ENCODE measurements around the gene AUTS2. TPM values are rescaled to one million over a fixed set of nuclear protein-coding genes. Genes with fewer than 3 reads are reported as not detected.

Gene AUTS2
- total and polyA plus RNA-seq, 2 experiments from 2014 or later = 3.0 to 4.4 TPM

DNA sequence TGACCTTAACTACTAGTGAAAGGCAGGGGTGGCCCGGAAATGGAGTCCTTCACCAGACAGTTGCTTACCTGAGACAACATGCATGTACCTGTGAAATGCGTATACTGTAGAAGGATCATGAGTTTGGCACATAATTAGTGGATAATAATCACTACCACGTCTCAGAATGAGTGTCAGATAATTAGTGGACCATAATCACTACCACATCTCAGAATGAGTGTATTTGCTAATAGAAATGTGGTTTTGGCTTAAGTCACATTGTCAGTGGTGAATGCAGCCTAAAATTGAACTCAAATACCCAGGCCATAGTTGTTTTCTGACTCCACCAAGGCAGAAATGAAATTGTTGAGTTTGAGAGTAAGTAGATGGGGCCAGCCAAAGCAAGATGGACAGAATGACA, 1065.4 kb downstream of the AUTS2 start:
- Histone ChIP-seq H3K4me2 (ENCODE audit: unreplicated experiment) (no peak overlapping the region), H3K4me3 (no peak overlapping the region), H3K79me2 (ENCODE audit: insufficient read depth) (no peaks in the 10 kb centered on the region), H3K36me3 (ENCODE audit: low read depth) (no peaks in the 10 kb centered on the region), H3K27me3 (replicated peaks; ENCODE audit: insufficient read depth) (no peaks in the 10 kb centered on the region), H3K27ac (no peak overlapping the region), H3K9me2 (ENCODE audit: insufficient read depth) (no peaks in the 10 kb centered on the region), H3K9me3 (ENCODE audit: low read depth) (no peaks in the 10 kb centered on the region), H4K20me1 (ENCODE audit: insufficient read depth) (no peaks in the 10 kb centered on the region), H2AFZ (no peak overlapping the region), H3K9ac (no peak overlapping the region), H3K4me1 (ENCODE audit: insufficient read depth) (no peaks in the 10 kb centered on the region), H3F3A (ENCODE audit: insufficient read depth) (no peaks in the 10 kb centered on the region)
- in situ Hi-C loops (cut with MboI) = no loop called here
- no peak for DNase-seq
- 47 to 48% methylated on average over 3 of the region's 3 CpGs for WGBS, 2 experiments (ENCODE audit: low coverage in 1 of 2, low lambda C conversion rate in 2 of 2, missing lambda C conversion rate in 2 of 2)
- no peak for TF ChIP-seq EZH2phosphoT487 (IDR thresholded peaks at IDR 0.05; ENCODE audit: insufficient read depth, low read depth)
- TF ChIP-seq EZH2 (IDR thresholded peaks at IDR 0.05; ENCODE audit: insufficient read depth, poor library complexity, severe bottlenecking) = no peak

DNA sequence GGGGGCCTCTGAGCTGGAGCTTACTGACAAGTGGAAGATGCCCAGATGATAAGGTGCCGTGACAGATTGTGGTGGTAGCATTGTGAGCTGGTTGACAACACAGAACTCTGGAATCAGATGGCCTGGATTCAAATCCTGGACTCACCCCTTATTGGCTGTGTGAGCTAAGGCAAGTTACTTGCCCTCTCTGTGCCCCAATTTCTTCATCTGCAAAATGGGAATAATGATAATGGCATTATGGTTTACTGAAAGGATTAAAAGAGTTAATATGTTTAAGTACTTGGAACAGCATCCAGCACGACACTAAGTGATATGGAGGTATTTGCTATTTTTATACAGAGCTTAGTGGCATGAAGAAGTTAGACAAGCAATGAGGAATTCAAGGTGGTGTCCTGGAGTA, 1067.7 kb downstream of the AUTS2 start:
- Histone ChIP-seq H3K4me3 (no peak overlapping the region), H3K9me2 (ENCODE audit: insufficient read depth) (no peaks in the 10 kb centered on the region), H4K20me1 (ENCODE audit: insufficient read depth) (no peaks in the 10 kb centered on the region), H3K27ac (no peak overlapping the region), H3F3A (ENCODE audit: insufficient read depth) (no peaks in the 10 kb centered on the region), H3K36me3 (ENCODE audit: low read depth) (no peaks in the 10 kb centered on the region), H3K27me3 (replicated peaks; ENCODE audit: insufficient read depth) (no peaks in the 10 kb centered on the region), H2AFZ (no peak overlapping the region), H3K4me1 (ENCODE audit: insufficient read depth) (no peaks in the 10 kb centered on the region), H3K79me2 (ENCODE audit: insufficient read depth) (no peaks in the 10 kb centered on the region), H3K9ac (no peak overlapping the region), H3K9me3 (ENCODE audit: low read depth) (no peaks in the 10 kb centered on the region), H3K4me2 (ENCODE audit: unreplicated experiment) (no peak overlapping the region)
- in situ Hi-C loops (cut with MboI) = no loop called here
- no peak for TF ChIP-seq EZH2 (IDR thresholded peaks at IDR 0.05; ENCODE audit: insufficient read depth, poor library complexity, severe bottlenecking)
- TF ChIP-seq EZH2phosphoT487 (IDR thresholded peaks at IDR 0.05; ENCODE audit: insufficient read depth, low read depth) = no peak
- DNase-seq = no peak
- WGBS, 2 experiments (ENCODE audit: low coverage in 1 of 2, low lambda C conversion rate in 2 of 2, missing lambda C conversion rate in 2 of 2) = 78 to 88% methylated on average over 2 of the region's 2 CpGs

DNA sequence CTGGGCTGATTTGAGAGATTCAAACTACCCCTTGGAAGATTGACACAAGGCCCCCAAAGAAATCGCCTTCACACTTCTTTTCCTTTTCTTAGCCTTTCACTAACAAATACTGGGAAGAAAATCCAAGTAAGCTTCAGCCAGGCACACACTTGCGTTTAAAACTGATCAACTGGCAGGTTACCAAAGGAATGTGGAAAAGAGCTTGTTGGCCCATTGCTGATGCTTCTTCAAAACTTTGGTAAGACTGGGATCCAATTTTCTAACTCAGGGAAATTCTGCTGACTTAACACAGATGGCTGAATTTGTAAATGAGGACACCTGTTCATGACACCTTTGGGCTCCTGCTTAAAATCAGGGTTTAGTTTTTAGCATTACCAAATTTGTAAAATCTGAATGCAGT, 1069.1 kb downstream of the AUTS2 start:
- Histone ChIP-seq H3K4me2 (ENCODE audit: unreplicated experiment) (no peak overlapping the region), H3K4me3 (no peak overlapping the region), H3K9me3 (ENCODE audit: low read depth) (no peaks in the 10 kb centered on the region), H3K27ac (no peak overlapping the region), H3K4me1 (ENCODE audit: insufficient read depth) (no peaks in the 10 kb centered on the region), H2AFZ (no peak overlapping the region), H3F3A (ENCODE audit: insufficient read depth) (no peaks in the 10 kb centered on the region), H3K27me3 (replicated peaks; ENCODE audit: insufficient read depth) (no peaks in the 10 kb centered on the region), H3K9me2 (ENCODE audit: insufficient read depth) (no peaks in the 10 kb centered on the region), H3K79me2 (ENCODE audit: insufficient read depth) (no peaks in the 10 kb centered on the region), H3K9ac (no peak overlapping the region), H4K20me1 (ENCODE audit: insufficient read depth) (no peaks in the 10 kb centered on the region), H3K36me3 (ENCODE audit: low read depth) (no peaks in the 10 kb centered on the region)
- in situ Hi-C loops (cut with MboI) = no loop called here
- WGBS, 2 experiments (ENCODE audit: low coverage in 1 of 2, low lambda C conversion rate in 2 of 2, missing lambda C conversion rate in 2 of 2) = 85 to 94% methylated on average over 2 of the region's 2 CpGs
- TF ChIP-seq EZH2phosphoT487 (IDR thresholded peaks at IDR 0.05; ENCODE audit: insufficient read depth, low read depth) = no peak
- no peak for TF ChIP-seq EZH2 (IDR thresholded peaks at IDR 0.05; ENCODE audit: insufficient read depth, poor library complexity, severe bottlenecking)
- no peak for DNase-seq

DNA sequence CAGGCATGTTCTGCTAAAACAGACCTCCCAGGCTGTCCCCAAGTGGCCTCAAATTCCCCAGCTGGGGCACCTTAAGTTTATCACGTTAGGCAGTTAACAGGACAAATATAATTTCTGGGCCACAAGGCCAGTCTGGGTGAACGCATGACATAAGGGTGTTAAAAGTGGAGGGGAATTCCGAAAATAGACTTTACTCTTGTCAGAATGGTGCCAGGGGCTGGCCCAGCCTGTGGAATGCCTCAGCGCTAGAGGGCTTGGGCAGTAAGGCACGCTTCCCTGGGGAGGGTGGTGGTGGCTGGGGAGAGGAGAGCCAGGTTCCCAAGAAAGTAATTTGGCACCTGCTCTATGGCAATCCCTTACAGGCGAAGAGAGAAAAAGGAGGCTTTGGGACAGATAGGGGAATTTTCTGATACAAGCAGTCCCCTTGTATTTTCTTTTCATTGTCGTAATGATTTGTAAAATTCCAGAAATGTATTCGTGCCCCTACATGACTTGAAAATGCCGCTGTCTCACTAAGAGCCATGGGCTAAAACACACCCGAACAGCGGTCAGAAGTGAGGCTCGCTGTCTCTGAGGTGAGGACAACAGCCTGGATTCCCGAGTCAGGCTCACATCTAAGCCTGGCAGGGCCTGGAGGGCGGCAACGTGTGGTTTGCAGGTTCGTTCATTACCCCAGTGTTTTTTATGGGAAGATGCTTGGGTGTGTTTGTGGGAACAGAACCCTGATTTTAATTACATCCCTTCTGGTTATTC, 1070.5 kb downstream of the AUTS2 start:
- DNase-seq = no peak
- Histone ChIP-seq H3K9me3 (ENCODE audit: low read depth) (no peaks in the 10 kb centered on the region), H3K27ac (no peak overlapping the region), H3K9ac (no peak overlapping the region), H3K79me2 (ENCODE audit: insufficient read depth) (no peaks in the 10 kb centered on the region), H3K4me1 (ENCODE audit: insufficient read depth) (no peaks in the 10 kb centered on the region), H3F3A (ENCODE audit: insufficient read depth) (no peaks in the 10 kb centered on the region), H3K4me2 (ENCODE audit: unreplicated experiment) (no peak overlapping the region), H3K9me2 (ENCODE audit: insufficient read depth) (no peaks in the 10 kb centered on the region), H4K20me1 (ENCODE audit: insufficient read depth) (no peaks in the 10 kb centered on the region), H3K27me3 (replicated peaks; ENCODE audit: insufficient read depth) (no peaks in the 10 kb centered on the region), H3K36me3 (ENCODE audit: low read depth) (no peaks in the 10 kb centered on the region), H2AFZ (no peak overlapping the region), H3K4me3 (no peak overlapping the region)
- in situ Hi-C loops (cut with MboI) = no loop called here
- no peak for TF ChIP-seq EZH2phosphoT487 (IDR thresholded peaks at IDR 0.05; ENCODE audit: insufficient read depth, low read depth)
- TF ChIP-seq EZH2 (IDR thresholded peaks at IDR 0.05; ENCODE audit: insufficient read depth, poor library complexity, severe bottlenecking) = no peak
- WGBS, 2 experiments (ENCODE audit: low coverage in 1 of 2, low lambda C conversion rate in 2 of 2, missing lambda C conversion rate in 2 of 2) = 80 to 84% methylated on average over 16 of the region's 16 CpGs

Measured in GM23248 (cell line).